ENCODE data around the gene AGMAT.

- TF ChIP-seq CTCF (IDR thresholded peaks at IDR 0.05) (no peak), POLR2A (IDR thresholded peaks at IDR 0.05) (no peak)
Observed at GRCh38 chr1:15583016-15583706, 1.7 kb downstream of the AGMAT start.
